ENCODE data around the gene ZNF324.

The ZNF324 gene

DNA sequence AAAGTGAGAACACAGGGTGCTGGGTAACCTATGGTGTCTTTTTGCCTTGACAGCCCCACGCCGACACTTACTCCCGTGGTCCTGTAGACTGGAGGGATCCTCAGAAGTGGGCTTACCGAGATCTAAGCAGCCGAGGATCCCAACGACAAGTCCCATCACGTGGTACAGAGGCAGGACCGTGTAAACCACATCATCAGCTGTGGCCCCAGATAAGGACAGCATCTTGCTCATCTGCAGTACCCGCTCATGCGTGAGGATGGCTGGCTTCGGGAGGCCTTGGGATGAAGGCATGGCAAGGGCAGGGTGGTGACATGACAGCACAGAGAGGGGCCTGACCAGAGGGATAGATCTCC, 42.8 kb downstream of the ZNF324 start:
- no peak overlapping the region for H3K4me3 ChIP-seq (replicated peaks; ENCODE audit: insufficient read depth, low read length)
- no peak overlapping the region for H3K27ac ChIP-seq (replicated peaks)
- TF ChIP-seq POLR2AphosphoS5 (IDR thresholded peaks at IDR 0.05; ENCODE audit: low read depth) = no peak
- no peak for TF ChIP-seq GABPA (IDR thresholded peaks at IDR 0.05; ENCODE audit: low read depth)
- TF ChIP-seq SPI1 (IDR thresholded peaks at IDR 0.05; ENCODE audit: borderline replicate concordance, low read depth) = no peak
- TF ChIP-seq, protein P1, sequence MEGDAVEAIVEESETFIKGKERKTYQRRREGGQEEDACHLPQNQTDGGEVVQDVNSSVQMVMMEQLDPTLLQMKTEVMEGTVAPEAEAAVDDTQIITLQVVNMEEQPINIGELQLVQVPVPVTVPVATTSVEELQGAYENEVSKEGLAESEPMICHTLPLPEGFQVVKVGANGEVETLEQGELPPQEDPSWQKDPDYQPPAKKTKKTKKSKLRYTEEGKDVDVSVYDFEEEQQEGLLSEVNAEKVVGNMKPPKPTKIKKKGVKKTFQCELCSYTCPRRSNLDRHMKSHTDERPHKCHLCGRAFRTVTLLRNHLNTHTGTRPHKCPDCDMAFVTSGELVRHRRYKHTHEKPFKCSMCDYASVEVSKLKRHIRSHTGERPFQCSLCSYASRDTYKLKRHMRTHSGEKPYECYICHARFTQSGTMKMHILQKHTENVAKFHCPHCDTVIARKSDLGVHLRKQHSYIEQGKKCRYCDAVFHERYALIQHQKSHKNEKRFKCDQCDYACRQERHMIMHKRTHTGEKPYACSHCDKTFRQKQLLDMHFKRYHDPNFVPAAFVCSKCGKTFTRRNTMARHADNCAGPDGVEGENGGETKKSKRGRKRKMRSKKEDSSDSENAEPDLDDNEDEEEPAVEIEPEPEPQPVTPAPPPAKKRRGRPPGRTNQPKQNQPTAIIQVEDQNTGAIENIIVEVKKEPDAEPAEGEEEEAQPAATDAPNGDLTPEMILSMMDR (IDR thresholded peaks at IDR 0.05; ENCODE audit: insufficient read depth, low read length) = no peak
- TF ChIP-seq, protein P2, sequence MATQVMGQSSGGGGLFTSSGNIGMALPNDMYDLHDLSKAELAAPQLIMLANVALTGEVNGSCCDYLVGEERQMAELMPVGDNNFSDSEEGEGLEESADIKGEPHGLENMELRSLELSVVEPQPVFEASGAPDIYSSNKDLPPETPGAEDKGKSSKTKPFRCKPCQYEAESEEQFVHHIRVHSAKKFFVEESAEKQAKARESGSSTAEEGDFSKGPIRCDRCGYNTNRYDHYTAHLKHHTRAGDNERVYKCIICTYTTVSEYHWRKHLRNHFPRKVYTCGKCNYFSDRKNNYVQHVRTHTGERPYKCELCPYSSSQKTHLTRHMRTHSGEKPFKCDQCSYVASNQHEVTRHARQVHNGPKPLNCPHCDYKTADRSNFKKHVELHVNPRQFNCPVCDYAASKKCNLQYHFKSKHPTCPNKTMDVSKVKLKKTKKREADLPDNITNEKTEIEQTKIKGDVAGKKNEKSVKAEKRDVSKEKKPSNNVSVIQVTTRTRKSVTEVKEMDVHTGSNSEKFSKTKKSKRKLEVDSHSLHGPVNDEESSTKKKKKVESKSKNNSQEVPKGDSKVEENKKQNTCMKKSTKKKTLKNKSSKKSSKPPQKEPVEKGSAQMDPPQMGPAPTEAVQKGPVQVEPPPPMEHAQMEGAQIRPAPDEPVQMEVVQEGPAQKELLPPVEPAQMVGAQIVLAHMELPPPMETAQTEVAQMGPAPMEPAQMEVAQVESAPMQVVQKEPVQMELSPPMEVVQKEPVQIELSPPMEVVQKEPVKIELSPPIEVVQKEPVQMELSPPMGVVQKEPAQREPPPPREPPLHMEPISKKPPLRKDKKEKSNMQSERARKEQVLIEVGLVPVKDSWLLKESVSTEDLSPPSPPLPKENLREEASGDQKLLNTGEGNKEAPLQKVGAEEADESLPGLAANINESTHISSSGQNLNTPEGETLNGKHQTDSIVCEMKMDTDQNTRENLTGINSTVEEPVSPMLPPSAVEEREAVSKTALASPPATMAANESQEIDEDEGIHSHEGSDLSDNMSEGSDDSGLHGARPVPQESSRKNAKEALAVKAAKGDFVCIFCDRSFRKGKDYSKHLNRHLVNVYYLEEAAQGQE (IDR thresholded peaks at IDR 0.05; ENCODE audit: insufficient replicate concordance, low read depth) = no peak
- H3K27me3 ChIP-seq (ENCODE audit: insufficient read depth, poor library complexity, severe bottlenecking) = no peaks in the 10 kb centered on the region
- no peak for DNase-seq (ENCODE audit: low read depth in 1 of 2, low spot score in 1 of 2)

DNA sequence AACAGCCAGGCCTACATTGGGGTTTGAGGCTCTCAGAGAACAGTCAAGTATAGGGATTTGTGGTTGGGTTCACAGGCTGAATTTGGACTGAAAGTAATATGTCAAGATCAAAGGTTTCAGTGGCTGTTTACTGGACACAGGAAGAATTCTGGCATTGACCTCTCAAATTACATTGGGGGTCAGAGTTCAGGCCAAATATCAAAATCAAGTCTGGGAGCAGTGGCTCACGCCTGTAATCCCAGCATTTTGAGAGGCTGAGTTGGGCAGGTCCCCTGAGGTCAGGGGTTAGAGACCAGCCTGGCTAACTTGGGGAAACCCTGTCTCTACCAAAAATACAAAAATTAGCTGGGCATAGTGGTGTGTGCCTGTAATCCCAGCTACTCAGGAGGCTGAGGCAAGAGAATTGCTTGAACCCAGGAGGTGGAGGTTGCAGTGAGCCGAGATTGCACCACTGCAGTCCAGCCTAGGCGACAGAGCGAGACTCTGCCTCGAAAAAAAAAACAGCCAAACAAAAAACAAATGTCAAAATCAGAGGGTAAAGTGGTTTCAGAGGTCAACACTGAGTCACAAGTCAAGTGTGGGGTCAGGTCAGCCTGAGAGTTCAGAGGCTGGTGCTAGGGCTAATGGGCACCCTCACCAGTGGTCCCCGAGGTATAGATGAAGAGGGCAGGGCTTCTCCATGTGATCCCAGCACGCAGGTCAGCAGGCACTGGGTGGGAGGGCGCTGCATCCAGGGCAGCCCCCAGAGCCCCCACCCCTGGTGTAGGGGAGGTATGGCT, 43.4 kb downstream of the ZNF324 start:
- H3K27me3 ChIP-seq (ENCODE audit: insufficient read depth, poor library complexity, severe bottlenecking) = no peaks in the 10 kb centered on the region
- no peak for DNase-seq (ENCODE audit: low read depth in 1 of 2, low spot score in 1 of 2)
- no peak overlapping the region for H3K4me3 ChIP-seq (replicated peaks; ENCODE audit: insufficient read depth, low read length)
- H3K27ac ChIP-seq (replicated peaks) = no peak overlapping the region
- TF ChIP-seq, protein P2 (IDR thresholded peaks at IDR 0.05; ENCODE audit: insufficient replicate concordance, low read depth) = no peak
- TF ChIP-seq SPI1 (IDR thresholded peaks at IDR 0.05; ENCODE audit: borderline replicate concordance, low read depth) = no peak
- no peak for TF ChIP-seq GABPA (IDR thresholded peaks at IDR 0.05; ENCODE audit: low read depth)
- TF ChIP-seq POLR2AphosphoS5 (IDR thresholded peaks at IDR 0.05; ENCODE audit: low read depth) = no peak
- TF ChIP-seq, protein P1 (IDR thresholded peaks at IDR 0.05; ENCODE audit: insufficient read depth, low read length) = no peak

DNA sequence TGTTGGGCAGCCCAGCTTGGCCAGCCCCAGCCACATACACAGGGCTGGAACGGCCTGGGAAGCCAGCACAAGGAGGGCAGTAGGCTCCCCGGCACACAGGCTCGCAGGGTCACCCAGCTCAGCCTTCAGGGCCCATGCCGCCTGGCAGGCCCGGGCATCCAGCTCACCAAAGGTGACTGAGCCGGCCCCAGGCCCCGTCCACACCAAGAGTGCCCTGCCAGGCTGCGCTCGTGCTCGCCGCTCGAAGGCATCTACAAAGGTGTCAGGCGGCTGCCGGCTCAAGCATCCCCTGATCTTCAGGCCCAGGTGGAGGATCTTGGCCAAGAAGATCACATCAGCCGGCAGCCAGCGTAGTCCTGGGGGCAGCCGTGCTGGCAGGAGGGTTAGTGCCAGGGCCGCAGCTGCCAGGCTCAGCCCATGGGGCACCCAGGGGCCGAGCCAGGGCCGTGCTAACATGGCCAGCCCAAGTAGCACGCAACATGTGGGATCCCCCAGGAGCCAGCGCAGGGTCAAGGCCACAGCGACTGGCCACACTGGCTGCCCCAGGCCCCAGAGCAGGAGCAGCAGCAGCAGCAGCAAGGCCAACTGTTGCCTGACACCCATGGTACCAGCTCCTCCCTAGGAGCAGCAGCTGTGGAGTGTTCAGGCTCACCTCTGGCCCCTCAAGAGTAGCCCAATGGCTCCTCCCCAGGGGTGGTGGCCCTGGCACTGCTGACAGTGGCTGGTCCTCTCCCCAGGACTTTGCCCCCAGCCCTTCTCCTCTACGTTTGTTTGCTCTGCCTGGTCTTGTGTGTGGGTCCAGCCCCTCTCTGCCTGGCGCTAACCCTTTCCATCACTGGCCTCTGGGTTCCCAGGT, 44.7 kb downstream of the ZNF324 start, which contains the start of gene SLC27A5:
SLC27A5 (minus strand) TSS at position 640 of the 856 bp plus-strand sequence; CDS start at position 603, 37 bp downstream.
- Histone ChIP-seq H3K4me3 (replicated peaks; ENCODE audit: insufficient read depth, low read length) (no peak within 1 kb of the TSS), H3K27me3 (ENCODE audit: insufficient read depth, poor library complexity, severe bottlenecking) (no peaks in the 10 kb centered on the region), H3K27ac (replicated peaks) (no peak within 1 kb of the TSS)
- DNase-seq (ENCODE audit: low read depth in 1 of 2, low spot score in 1 of 2) = no peak
- TF ChIP-seq, protein P1 (IDR thresholded peaks at IDR 0.05; ENCODE audit: insufficient read depth, low read length) = no peak
- TF ChIP-seq, protein P2 (IDR thresholded peaks at IDR 0.05; ENCODE audit: insufficient replicate concordance, low read depth) = no peak
- TF ChIP-seq SPI1 (IDR thresholded peaks at IDR 0.05; ENCODE audit: borderline replicate concordance, low read depth) (no peak), POLR2AphosphoS5 (IDR thresholded peaks at IDR 0.05; ENCODE audit: low read depth) (no peak), GABPA (IDR thresholded peaks at IDR 0.05; ENCODE audit: low read depth) (no peak)

Data from HL-60 (cell line).